IPS-15b (cell line): ENCODE results near the gene ACOT7.
"Not testable (repeated sequence)": the region's sequence is repeated elsewhere in the genome, so short reads cannot be mapped to it uniquely, and the experiment has no call there.

Experiments used
- H3K27me3 ChIP-seq: one replicate; pipeline ENCODE4 v1.6.1; 2013; ENCODE audit warnings: low read length; ENCODE audit not compliant: control insufficient read depth, insufficient read depth
- H3K36me3 ChIP-seq: one replicate; pipeline ENCODE4 v1.6.1; 2013; ENCODE audit warnings: low read length; ENCODE audit not compliant: control insufficient read depth, insufficient read depth
- H3K4me1 ChIP-seq: one replicate; pipeline ENCODE4 v1.6.1; 2013; ENCODE audit warnings: mild to moderate bottlenecking, low read length; ENCODE audit not compliant: control insufficient read depth, insufficient read depth
- H3K4me3 ChIP-seq: one replicate; pipeline ENCODE4 v1.5.1; 2013; ENCODE audit warnings: low read depth, low read length
- H3K9ac ChIP-seq: one replicate; pipeline ENCODE4 v1.6.1; 2013; ENCODE audit warnings: low read depth, mild to moderate bottlenecking, low read length
- H3K9me3 ChIP-seq: one replicate; pipeline ENCODE4 v1.6.1; 2013; ENCODE audit warnings: mild to moderate bottlenecking, low read length; ENCODE audit not compliant: control insufficient read depth, insufficient read depth

The ACOT7 gene

GRCh38 chr1:6224718-6225117 is 168.8 kb downstream of the ACOT7 start:
- Histone ChIP-seq H3K36me3 (peaks cover 24% of the 10 kb centered on the region), H3K9ac (no peak overlapping the region), H3K4me3 (no peak overlapping the region), H3K4me1 (no peaks in the 10 kb centered on the region), H3K9me3 (no peaks in the 10 kb centered on the region), H3K27me3 (no peaks in the 10 kb centered on the region)

GRCh38 chr1:6223617-6224016 is 169.9 kb downstream of the ACOT7 start:
- H3K9ac ChIP-seq = no peak overlapping the region

GRCh38 chr1:6222636-6223035 is 170.9 kb downstream of the ACOT7 start:
- Histone ChIP-seq H3K27me3 (no peaks in the 10 kb centered on the region), H3K4me3 (no peak overlapping the region), H3K9ac (no peak overlapping the region), H3K4me1 (no peaks in the 10 kb centered on the region), H3K9me3 (no peaks in the 10 kb centered on the region), H3K36me3 (peaks cover 24% of the 10 kb centered on the region)

More at GRCh38 chr1:6223617-6224016, 169.9 kb downstream of the ACOT7 start:
- Histone ChIP-seq H3K4me1 (no peaks in the 10 kb centered on the region), H3K4me3 (no peak overlapping the region), H3K9me3 (no peaks in the 10 kb centered on the region), H3K27me3 (no peaks in the 10 kb centered on the region), H3K36me3 (peaks cover 24% of the 10 kb centered on the region)

- Histone ChIP-seq H3K36me3 (peaks cover 21% of the 10 kb centered on the region), H3K4me1 (no peaks in the 10 kb centered on the region), H3K27me3 (no peaks in the 10 kb centered on the region)
Observed at GRCh38 chr1:6221210-6221784, 172.3 kb downstream of the ACOT7 start.

DNA sequence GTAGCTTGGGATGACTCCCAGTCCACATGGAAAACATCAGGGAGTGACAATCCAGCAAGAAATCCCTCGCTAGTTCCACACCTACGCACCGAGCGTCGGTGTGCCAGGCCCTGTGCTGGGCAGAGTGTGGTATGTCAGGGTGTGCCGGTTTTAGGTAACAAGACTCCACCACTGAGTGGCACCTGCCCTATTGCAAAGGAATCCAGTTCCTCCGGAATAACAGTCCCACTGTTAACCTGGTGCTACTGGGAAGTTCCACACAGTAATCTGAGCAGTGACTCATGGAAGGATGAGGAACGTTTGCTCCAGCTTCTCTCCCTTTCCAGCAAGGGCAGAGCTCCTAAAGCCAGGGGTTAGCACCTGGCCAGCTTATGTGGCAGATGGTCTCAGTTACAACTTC is 173.3 kb downstream of the ACOT7 start:
- Histone ChIP-seq H3K9ac (no peak overlapping the region), H3K36me3 (peaks cover 19% of the 10 kb centered on the region), H3K9me3 (no peaks in the 10 kb centered on the region), H3K4me1 (no peaks in the 10 kb centered on the region), H3K27me3 (no peaks in the 10 kb centered on the region), H3K4me3 (no peak overlapping the region)

More at GRCh38 chr1:6221210-6221784, 172.3 kb downstream of the ACOT7 start:
- Histone ChIP-seq H3K4me3 (no peak overlapping the region), H3K9me3 (no peaks in the 10 kb centered on the region), H3K9ac (no peak overlapping the region)

DNA sequence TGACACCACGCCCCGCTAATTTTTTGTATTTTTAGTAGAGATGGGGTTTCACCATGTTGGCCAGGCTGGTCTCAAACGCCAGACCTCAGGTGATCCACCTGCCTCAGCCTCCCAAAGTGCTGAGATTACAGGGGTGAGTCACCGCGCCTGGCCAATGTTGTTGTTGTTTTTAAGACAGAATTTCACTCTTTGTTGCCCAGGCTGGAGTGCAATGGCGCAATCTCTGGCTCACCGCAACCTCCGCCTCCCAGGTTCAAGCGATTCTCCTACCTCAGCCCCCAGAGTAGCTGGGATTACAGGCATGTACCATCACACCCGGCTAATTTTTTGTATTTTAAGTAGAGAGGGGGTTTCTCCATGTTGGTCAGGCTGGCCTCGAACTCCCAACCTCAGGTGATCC is 173.9 kb downstream of the ACOT7 start:
- H3K27me3 ChIP-seq, H3K4me1 ChIP-seq, H3K4me3 ChIP-seq, H3K9ac ChIP-seq, H3K9me3 ChIP-seq: not testable (repeated sequence)
- peaks cover 15% of the 10 kb centered on the region for H3K36me3 ChIP-seq

DNA sequence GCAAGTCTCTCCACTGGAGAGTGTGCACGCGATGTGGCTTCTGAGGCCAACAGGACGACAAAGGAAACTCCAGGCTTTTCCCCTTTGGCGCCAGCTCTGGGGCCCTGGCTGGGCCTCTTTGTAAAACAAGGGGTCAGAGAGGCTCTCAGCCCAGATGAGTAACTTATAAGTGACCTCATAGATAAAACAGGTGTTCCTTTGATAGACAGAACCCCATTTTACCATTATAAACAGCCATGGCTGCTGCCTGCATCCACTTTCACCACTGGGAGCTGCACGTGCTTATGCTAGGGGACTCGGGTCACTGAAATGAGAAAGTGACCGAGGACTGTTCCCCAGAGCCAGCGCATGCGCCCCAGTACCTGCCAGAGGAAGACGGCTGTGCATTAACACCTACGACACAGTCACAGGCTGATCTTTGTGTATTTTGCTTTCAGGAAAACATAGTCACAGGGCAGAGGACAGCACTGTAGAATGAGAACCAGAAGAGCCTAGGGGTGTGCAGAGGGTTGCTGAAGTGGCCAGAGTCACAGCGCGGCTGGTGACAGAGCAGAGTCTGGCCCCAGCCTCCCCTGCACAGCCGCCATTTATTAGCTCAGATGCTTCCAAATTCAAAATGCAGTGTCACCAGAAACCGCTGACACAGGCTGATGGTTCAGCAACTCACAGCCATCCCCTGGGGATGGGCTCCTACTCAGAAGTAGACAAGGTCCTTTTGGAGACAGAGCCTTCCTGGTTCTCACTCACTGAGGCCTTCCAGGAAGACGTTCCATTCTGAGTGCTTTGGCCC is 175.0 kb downstream of the ACOT7 start:
- peaks cover 5% of the 10 kb centered on the region for H3K36me3 ChIP-seq
- no peaks in the 10 kb centered on the region for H3K4me1 ChIP-seq
- no peaks in the 10 kb centered on the region for H3K27me3 ChIP-seq
- no peaks in the 10 kb centered on the region for H3K9me3 ChIP-seq
- no peak overlapping the region for H3K9ac ChIP-seq
- H3K4me3 ChIP-seq = no peak overlapping the region
